HG03354 (cell line): ENCODE data around the gene SEC23A.
"Not testable (repeated sequence)": the region's sequence is repeated elsewhere in the genome, so short reads cannot be mapped to it uniquely, and the experiment has no call there.

Source experiments
- ATAC-seq: cut with Tn5 transposase; IDR thresholded peaks from one replicate; pipeline ENCODE4 v1.9.1; 2021; ENCODE audit warnings: mild to moderate bottlenecking; ENCODE audit not compliant: unreplicated experiment, poor library complexity, severe bottlenecking

The SEC23A gene

GRCh38 chr14:39102969-39103957 lies at the start of gene SEC23A:
Gene SEC23A (minus strand): TSS chr14:39103235. CDS start chr14:39096118, 7,117 bp downstream.
- peak; percentile 94 for ATAC-seq

- no peak for ATAC-seq
Measured at GRCh38 chr14:39145266-39145966, 42.4 kb upstream of the SEC23A start.

- ATAC-seq, result not testable (repeated sequence)
Measured at GRCh38 chr14:39143226-39143625, 40.2 kb upstream of the SEC23A start.

- not testable (repeated sequence) for ATAC-seq
Measured at GRCh38 chr14:39141623-39142022, 38.6 kb upstream of the SEC23A start.

GRCh38 chr14:39140170-39140569 lies 37.1 kb upstream of the SEC23A start:
- ATAC-seq, result no peak

DNA sequence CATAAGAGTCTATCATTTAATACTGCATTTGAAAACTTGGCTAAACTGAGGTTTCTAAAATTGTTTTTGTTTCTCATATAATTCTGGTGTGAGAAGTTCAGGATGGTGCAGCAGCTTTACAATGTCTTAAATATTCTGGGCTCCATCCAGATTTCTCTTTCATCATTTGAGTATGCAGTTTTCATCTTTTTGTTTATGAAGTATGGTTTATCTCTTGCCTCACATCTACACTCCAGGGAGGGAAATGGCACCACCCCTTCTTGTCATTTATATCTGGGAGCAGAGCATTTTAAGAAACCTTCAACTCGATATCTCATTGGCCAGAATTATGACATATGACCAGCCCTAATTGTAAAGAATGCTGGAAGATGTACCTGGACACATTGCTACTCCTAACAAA lies 35.4 kb upstream of the SEC23A start:
- no peak for ATAC-seq

GRCh38 chr14:39137835-39138234 lies 34.8 kb upstream of the SEC23A start:
- not testable (repeated sequence) for ATAC-seq

DNA sequence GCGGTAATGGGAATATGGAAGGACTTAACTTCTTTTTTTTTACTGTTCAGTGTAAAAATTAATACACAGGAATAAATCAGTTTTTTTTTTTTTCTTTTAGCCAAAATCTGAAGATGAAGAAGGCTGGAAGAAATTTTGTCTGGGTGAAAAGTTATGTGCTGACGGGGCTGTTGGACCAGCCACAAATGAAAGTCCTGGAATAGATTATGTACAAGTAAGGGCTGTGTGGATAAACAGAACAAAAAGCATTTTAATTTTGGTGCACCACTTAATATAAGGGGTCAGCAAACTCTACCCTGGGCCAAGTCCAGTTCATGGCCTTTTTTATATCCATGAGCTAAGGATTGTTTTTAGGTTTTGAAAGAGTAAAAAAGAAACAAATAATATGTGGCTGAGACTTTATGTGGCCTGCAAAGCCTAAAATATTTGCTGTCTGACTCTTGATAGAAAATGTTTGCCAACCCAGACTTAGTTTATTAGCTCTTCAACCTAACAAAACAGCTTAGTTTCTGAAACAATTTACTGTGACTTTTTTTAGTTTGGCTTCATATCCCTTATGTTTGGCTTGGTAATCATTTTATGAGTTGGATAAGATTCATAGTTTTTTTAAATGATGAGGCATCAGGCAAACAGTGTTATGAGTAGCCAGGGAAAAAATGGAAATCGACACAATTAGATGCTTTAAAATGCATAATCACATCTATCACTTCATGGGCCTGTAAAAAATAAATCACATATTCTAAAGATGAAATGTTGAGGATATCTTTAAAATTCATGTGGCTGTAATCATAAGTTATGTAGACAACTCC lies 19.5 kb upstream of the SEC23A start:
- ATAC-seq, result no peak

GRCh38 chr14:39114073-39114838 lies 11.2 kb upstream of the SEC23A start, which contains the start of gene GEMIN2:
Gene GEMIN2 (plus strand): TSS chr14:39114323. CDS start chr14:39114339, 16 bp downstream.
- peak; percentile 96 for ATAC-seq

GRCh38 chr14:39113685-39114072 lies 10.6 kb upstream of the SEC23A start:
- no peak for ATAC-seq

DNA sequence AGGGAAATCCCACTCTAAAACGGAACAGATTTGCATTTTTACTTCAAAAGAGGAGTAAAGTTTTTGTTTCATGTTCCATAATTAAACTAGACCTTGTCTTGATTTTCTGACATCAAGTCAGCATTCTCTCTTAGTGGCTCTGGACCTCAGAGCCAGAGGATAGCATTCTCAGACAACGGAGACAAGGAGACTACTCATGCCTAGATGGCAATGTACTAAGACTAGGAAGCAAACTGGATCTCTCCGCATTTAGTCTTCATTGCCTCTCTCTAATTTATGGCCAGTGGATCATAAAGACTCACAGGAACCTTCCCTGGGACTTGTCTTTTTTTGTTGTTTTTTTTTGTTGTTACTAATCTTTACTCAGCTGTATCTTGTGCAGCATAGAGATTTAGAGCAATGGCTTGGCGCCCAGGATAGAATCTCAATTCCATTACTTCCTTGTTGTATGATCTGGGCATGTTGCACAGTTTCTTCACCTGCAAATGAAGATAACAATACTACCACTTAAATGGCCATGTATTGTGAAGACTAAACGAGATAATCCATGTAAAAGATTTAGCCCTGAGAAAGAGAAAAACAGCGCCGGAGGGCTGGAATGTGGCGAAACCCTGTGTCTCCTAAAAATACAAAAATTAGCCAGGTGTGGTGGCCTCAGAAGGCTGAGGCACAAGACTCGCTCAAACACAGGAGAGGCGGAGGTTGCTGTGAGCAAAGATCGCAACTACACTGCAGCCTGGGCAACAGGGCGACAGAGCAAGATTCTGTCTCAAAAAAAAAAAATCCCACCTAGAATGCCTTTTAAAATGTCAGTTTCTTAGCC lies 7.1 kb upstream of the SEC23A start:
- ATAC-seq, result no peak

GRCh38 chr14:39108791-39109190 lies 5.8 kb upstream of the SEC23A start:
- no peak for ATAC-seq

DNA sequence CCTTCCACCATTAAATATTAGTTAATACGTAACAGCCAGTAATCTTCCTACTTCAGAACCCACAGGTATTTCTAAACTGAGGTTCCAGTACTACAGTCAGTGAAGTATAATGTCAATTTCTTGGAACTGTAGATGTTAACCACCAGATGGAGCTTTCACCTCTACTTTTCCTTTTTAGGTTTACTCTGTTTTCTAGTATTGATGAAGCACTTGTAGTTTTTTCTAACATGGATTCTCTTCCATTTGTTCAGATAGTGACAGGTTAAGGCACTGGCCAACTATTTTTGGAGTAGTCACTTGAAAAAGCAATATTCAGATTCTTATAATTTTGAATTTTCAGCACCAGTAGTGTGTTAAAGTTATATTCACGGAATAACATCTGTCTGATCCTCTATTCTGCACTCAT lies 4.6 kb upstream of the SEC23A start:
- no peak for ATAC-seq

DNA sequence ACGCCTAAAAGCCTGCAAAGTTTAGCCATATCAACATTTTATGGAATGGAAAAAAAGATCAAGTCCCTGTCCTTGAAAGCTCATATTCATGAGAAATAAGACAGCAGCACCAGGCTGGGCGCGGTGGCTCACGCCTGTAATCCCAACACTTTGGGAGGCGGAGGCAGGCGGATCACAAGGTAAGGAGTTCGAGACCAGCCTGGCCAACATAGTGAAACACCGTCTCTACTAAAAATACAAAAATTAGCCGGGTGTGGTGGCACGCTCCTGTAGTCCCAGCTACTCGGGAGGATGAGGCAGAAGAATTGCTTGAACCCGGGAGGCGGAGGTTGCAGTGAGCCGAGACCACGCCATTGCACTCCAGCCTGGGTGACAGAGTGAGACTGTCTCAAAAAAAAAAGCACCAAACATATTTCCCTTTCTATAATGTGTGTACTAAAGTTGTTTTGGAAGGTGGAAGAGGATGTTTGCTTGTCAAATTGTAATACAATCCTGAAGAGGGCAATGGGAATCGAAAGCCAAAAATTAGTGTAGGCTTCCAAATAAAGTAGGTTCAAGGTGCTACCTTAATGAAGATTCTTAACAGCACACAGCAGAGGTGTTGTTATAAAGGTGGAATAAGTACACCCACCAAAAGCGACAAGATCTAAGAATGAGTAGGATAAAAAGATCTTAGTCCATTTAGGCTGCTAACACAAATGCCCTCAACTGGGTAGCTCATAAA lies 1.2 kb upstream of the SEC23A start:
- not testable (repeated sequence) for ATAC-seq

DNA sequence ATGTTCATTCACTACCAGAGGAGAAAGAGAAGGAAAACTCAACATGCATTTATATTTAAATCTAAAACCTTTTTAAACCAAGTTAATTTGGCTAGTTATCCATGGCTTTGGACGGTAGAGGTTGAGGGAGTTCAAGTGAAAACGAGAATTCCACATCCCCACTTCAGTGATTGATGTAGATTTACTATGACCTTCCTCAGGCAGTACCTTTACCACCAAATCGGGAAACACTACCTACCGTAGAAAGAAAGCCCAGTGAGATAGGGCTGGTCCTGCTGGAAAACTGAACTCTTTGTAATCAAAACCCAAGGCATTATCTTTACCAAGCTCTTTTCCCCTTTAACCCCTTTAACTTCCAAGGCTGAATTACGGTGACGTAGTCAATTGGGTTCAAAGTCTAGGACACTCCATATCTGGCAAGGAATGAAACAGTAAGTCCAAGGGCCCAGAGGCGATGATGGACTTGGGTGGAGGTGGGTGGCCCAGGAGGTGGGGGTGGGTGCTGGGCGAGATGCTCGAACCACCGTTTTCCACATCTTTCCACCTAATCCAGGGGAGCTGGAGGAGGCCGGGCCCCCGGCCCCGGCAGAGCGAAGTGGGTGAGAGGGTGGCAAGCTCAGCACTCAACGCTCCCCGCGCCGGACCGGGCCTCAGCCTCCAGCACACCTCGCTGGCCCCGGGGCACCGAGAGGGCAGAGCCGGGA lies 618 bp downstream of the SEC23A start:
- peak; percentile 9 for ATAC-seq

DNA sequence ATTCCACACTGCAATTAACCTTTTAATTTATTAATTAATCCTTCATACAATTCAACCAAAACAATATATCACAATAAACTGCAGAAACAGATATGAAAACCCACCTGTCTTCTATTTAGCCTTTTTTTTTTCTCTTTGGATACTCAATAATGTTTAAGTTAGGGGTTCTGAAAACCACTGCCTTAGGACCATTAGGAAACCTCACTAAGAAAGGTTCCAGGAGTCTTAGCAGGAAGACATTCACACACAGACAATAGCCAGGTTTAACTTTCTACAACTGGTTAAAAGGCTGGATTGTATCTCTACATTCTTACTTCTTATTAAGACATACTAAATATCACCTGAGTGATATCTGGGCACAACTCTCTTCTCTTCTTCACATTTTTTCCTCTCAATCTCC lies 3.3 kb downstream of the SEC23A start:
- ATAC-seq, result no peak

DNA sequence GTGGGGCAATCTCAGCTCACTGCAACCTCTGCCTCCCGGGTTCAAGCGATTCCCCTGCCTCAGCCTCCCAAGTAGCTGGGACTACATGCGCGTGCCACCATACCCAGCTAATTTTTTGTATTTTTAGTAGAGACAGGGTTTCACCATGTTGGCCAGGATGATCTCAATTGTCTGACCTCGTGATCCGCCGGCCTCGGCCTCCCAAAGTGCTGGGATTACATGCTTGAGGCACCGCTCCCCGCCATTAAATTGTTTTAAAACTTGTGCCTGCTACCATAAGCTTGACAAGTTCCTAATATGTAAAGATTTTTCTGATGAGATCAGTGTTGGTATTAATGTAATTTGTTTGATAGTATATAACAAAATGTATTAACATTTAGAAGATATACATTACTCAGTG lies 3.8 kb downstream of the SEC23A start:
- ATAC-seq, result not testable (repeated sequence)
